HEK293 (cell line): ENCODE data around the gene OR13C2.

Source experiments
- CTCF ChIA-PET: fragments of 350-600 bp; formaldehyde crosslinking; extraction: SDS; loops from one replicate; lab custom pipeline; 2021; ENCODE audit warnings: antibody characterized with exemption; lab: Yijun Ruan, JAX
- POLR2A ChIA-PET: fragments of 300-600 bp; formaldehyde crosslinking; extraction: SDS; loops from one replicate; lab custom pipeline; 2020; ENCODE audit warnings: antibody characterized with exemption, inconsistent platforms; lab: Yijun Ruan, JAX
- H3K27ac ChIP-seq: fragments of 200-500 bp; sonication (Bioruptor generic); 2 replicates; pipeline ENCODE4 v1.5.1; 2014; ENCODE audit warnings: low read depth, low read length, control low read depth, inconsistent platforms; ENCODE audit errors: extremely low read depth
- H3K36me3 ChIP-seq, 2 experiments: fragments of 200-500 bp in 1 of 2; sonication (Bioruptor generic) in 1 of 2; 1 replicate in 1 of 2; 2 replicates in 1 of 2; pipeline ENCODE4 v1.5.1; 2014 to 2017; ENCODE audit warnings: inconsistent platforms in 2 of 2, low read length in 2 of 2; ENCODE audit not compliant: control insufficient read depth in 2 of 2, insufficient read depth in 1 of 2
- H3K4me1 ChIP-seq: fragments of 200-500 bp; sonication (Bioruptor generic); 2 replicates; pipeline ENCODE4 v1.5.1; 2014; ENCODE audit warnings: mild to moderate bottlenecking, low read length, inconsistent platforms; ENCODE audit not compliant: control insufficient read depth, insufficient read depth
- H3K4me3 ChIP-seq: 2 replicates; pipeline ENCODE4 v1.5.1; 2011; ENCODE audit warnings: low read depth, mild to moderate bottlenecking, control low read depth, low read length, moderate library complexity
- H3K9me3 ChIP-seq: fragments of 200-500 bp; sonication (Bioruptor generic); 2 replicates; pipeline ENCODE4 v1.5.1; 2014; ENCODE audit warnings: low read depth, low read length, inconsistent platforms; ENCODE audit not compliant: control insufficient read depth, insufficient read depth
- GLIS2 ChIP-seq: fragments of 450-650 bp; formaldehyde crosslinking; IDR thresholded peaks from 2 replicates; pipeline ENCODE4 v1.5.1; 2016; ENCODE audit warnings: missing biosample characterization, missing genetic modification characterization
- HOXA7 ChIP-seq: sonication (generic); formaldehyde crosslinking; IDR thresholded peaks from 2 replicates; pipeline ENCODE4 v1.8.1; 2022; ENCODE audit warnings: missing genetic modification reagents, borderline replicate concordance
- IKZF3 ChIP-seq: fragments of 450-650 bp; IDR thresholded peaks from 2 replicates; pipeline ENCODE4 v1.5.0; 2018; ENCODE audit warnings: missing biosample characterization, mild to moderate bottlenecking, missing genetic modification characterization, moderate library complexity
- SCRT1 ChIP-seq: fragments of 450-650 bp; formaldehyde crosslinking; IDR thresholded peaks from 2 replicates; pipeline ENCODE4 v1.5.1; 2016; ENCODE audit warnings: missing biosample characterization, missing genetic modification characterization, borderline replicate concordance
- YY1 ChIP-seq: fragments of 450-650 bp; formaldehyde crosslinking; IDR thresholded peaks from 2 replicates; pipeline ENCODE4 v1.5.1; 2018; ENCODE audit warnings: missing biosample characterization, missing genetic modification characterization
- ZBTB1 ChIP-seq: fragments of 450-650 bp; formaldehyde crosslinking; IDR thresholded peaks from 2 replicates; pipeline ENCODE4 v1.5.1; 2016; ENCODE audit warnings: missing biosample characterization, missing genetic modification characterization
- ZBTB48 ChIP-seq: fragments of 450-650 bp; formaldehyde crosslinking; IDR thresholded peaks from 2 replicates; pipeline ENCODE4 v1.5.1; 2016; ENCODE audit warnings: missing biosample characterization, missing genetic modification characterization
- ZNF433 ChIP-seq: fragments of 450-650 bp; formaldehyde crosslinking; IDR thresholded peaks from 2 replicates; pipeline ENCODE4 v1.5.1; 2016; ENCODE audit warnings: missing biosample characterization, missing genetic modification characterization, low read depth
- ZNF560 ChIP-seq: fragments of 450-650 bp; formaldehyde crosslinking; IDR thresholded peaks from 2 replicates; pipeline ENCODE4 v1.5.1; 2017; ENCODE audit warnings: missing biosample characterization, missing genetic modification characterization, borderline replicate concordance
- ZNF701 ChIP-seq: fragments of 450-650 bp; formaldehyde crosslinking; IDR thresholded peaks from 2 replicates; pipeline ENCODE4 v1.5.1; 2016; ENCODE audit warnings: missing biosample characterization, missing genetic modification characterization
- ZNF707 ChIP-seq: fragments of 450-650 bp; formaldehyde crosslinking; IDR thresholded peaks from 2 replicates; pipeline ENCODE4 v1.5.1; 2016; ENCODE audit warnings: missing biosample characterization, missing genetic modification characterization
- ZSCAN16 ChIP-seq: fragments of 450-650 bp; formaldehyde crosslinking; IDR thresholded peaks from 2 replicates; pipeline ENCODE4 v1.5.1; 2016; ENCODE audit warnings: missing biosample characterization, missing genetic modification characterization
- TF ChIP-seq, protein P1 (sequence below): fragments of 450-650 bp; formaldehyde crosslinking; optimal IDR thresholded peaks from 2 replicates; pipeline ENCODE3; 2016; ENCODE audit warnings: missing biosample characterization, mild to moderate bottlenecking, missing genetic modification characterization
- TF ChIP-seq, protein P2 (sequence below): fragments of 450-650 bp; formaldehyde crosslinking; IDR thresholded peaks from 2 replicates; pipeline ENCODE4 v1.5.1; 2017; ENCODE audit warnings: missing biosample characterization, missing genetic modification characterization
- TF ChIP-seq, protein P3 (sequence below): IDR thresholded peaks from 2 replicates; pipeline ENCODE4 v1.6.1; 2011; ENCODE audit warnings: mild to moderate bottlenecking, low read depth, low read length, borderline replicate concordance
- TF ChIP-seq, protein P4 (sequence below): fragments of 450-650 bp; formaldehyde crosslinking; IDR thresholded peaks from 2 replicates; pipeline ENCODE4 v1.5.1; 2016; ENCODE audit warnings: missing biosample characterization, missing genetic modification characterization, borderline replicate concordance

The OR13C2 gene

GRCh38 chr9:104568868-104569267 is 36.6 kb downstream of the OR13C2 start, which contains the start of gene OR13C8:
Gene OR13C8, plus strand, starts transcription at chr9:104569168. Its CDS starts 0 bp downstream, at chr9:104569168.
- H3K36me3 ChIP-seq: no peaks in the 10 kb centered on the region
- H3K9me3 ChIP-seq: no peaks in the 10 kb centered on the region
- CTCF ChIA-PET: interaction anchor here (0.6 kb wide), 1 partner anchor 17 kb away, joined by 3 read pairs; no protein-coding TSS in a partner anchor
- no peak for TF ChIP-seq HOXA7 (CRISPR knock-in tag)
- TF ChIP-seq ZSCAN16 (tag by site-specific recombination): no peak
- TF ChIP-seq GLIS2 (tag by site-specific recombination): no peak
- TF ChIP-seq, protein P1, sequence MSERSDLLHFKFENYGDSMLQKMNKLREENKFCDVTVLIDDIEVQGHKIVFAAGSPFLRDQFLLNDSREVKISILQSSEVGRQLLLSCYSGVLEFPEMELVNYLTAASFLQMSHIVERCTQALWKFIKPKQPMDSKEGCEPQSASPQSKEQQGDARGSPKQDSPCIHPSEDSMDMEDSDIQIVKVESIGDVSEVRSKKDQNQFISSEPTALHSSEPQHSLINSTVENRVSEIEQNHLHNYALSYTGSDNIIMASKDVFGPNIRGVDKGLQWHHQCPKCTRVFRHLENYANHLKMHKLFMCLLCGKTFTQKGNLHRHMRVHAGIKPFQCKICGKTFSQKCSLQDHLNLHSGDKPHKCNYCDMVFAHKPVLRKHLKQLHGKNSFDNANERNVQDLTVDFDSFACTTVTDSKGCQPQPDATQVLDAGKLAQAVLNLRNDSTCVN (tag by site-specific recombination): no peak
- no peak for TF ChIP-seq IKZF3
- TF ChIP-seq SCRT1 (tag by site-specific recombination): no peak
- TF ChIP-seq, protein P2, sequence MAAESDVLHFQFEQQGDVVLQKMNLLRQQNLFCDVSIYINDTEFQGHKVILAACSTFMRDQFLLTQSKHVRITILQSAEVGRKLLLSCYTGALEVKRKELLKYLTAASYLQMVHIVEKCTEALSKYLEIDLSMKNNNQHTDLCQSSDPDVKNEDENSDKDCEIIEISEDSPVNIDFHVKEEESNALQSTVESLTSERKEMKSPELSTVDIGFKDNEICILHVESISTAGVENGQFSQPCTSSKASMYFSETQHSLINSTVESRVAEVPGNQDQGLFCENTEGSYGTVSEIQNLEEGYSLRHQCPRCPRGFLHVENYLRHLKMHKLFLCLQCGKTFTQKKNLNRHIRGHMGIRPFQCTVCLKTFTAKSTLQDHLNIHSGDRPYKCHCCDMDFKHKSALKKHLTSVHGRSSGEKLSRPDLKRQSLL (tag by site-specific recombination): no peak
- TF ChIP-seq ZNF560: no peak
- TF ChIP-seq YY1 (tag by site-specific recombination): no peak
- TF ChIP-seq ZNF433: no peak
- no peak for TF ChIP-seq ZBTB1 (tag by site-specific recombination)
- TF ChIP-seq, protein P3, sequence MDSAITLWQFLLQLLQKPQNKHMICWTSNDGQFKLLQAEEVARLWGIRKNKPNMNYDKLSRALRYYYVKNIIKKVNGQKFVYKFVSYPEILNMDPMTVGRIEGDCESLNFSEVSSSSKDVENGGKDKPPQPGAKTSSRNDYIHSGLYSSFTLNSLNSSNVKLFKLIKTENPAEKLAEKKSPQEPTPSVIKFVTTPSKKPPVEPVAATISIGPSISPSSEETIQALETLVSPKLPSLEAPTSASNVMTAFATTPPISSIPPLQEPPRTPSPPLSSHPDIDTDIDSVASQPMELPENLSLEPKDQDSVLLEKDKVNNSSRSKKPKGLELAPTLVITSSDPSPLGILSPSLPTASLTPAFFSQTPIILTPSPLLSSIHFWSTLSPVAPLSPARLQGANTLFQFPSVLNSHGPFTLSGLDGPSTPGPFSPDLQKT: no peak
- TF ChIP-seq, all 188 proteins: peak for 0
- Histone ChIP-seq H3K4me3 (no peak within 1 kb of the TSS), H3K27ac (no peak within 1 kb of the TSS), H3K4me1 (no peaks in the 10 kb centered on the region)
- POLR2A ChIA-PET: no interaction called here

DNA sequence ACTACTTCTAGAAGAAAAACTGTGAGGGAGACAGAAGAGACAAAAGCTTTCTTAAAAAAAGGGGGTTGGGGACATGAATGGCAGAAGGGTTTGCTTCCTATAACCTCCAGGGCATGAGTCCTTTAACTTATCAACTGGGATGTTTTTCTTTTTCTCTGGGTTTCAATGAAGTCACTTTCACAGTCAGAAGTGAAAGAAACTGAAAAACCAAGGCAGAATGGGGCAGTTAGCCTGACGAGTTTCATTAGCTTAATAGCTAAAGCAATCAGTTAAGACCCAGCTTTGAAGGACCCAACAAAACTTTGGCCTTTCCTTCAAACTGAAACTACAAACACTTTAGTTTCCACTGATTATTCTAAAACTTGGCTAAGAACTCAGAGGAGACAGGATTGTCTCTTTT is 41.1 kb downstream of the OR13C2 start:
- Histone ChIP-seq H3K36me3 (no peaks in the 10 kb centered on the region), H3K4me1 (no peaks in the 10 kb centered on the region), H3K9me3 (no peaks in the 10 kb centered on the region), H3K27ac (no peak overlapping the region), H3K4me3 (no peak overlapping the region)
- POLR2A ChIA-PET: no interaction called here
- CTCF ChIA-PET: interaction anchor here (0.7 kb wide), 2 partner anchors 52 to 64 kb away, joined by 3 to 4 read pairs; no protein-coding TSS in a partner anchor
- TF ChIP-seq ZBTB48 (tag by site-specific recombination) (no peak), ZNF701 (tag by site-specific recombination) (no peak), ZNF707 (tag by site-specific recombination) (no peak)
- TF ChIP-seq, protein P4, sequence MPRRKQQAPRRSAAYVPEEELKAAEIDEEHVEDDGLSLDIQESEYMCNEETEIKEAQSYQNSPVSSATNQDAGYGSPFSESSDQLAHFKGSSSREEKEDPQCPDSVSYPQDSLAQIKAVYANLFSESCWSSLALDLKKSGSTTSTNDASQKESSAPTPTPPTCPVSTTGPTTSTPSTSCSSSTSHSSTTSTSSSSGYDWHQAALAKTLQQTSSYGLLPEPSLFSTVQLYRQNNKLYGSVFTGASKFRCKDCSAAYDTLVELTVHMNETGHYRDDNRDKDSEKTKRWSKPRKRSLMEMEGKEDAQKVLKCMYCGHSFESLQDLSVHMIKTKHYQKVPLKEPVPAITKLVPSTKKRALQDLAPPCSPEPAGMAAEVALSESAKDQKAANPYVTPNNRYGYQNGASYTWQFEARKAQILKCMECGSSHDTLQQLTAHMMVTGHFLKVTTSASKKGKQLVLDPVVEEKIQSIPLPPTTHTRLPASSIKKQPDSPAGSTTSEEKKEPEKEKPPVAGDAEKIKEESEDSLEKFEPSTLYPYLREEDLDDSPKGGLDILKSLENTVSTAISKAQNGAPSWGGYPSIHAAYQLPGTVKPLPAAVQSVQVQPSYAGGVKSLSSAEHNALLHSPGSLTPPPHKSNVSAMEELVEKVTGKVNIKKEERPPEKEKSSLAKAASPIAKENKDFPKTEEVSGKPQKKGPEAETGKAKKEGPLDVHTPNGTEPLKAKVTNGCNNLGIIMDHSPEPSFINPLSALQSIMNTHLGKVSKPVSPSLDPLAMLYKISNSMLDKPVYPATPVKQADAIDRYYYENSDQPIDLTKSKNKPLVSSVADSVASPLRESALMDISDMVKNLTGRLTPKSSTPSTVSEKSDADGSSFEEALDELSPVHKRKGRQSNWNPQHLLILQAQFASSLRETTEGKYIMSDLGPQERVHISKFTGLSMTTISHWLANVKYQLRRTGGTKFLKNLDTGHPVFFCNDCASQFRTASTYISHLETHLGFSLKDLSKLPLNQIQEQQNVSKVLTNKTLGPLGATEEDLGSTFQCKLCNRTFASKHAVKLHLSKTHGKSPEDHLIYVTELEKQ (tag by site-specific recombination): no peak
